KG1 (cell line): ENCODE data around the gene XDH.

Source experiments
- DNase-seq: peaks from one replicate; lab custom pipeline; 2025; lab: John Stamatoyannopoulos, UW

The XDH gene

DNA sequence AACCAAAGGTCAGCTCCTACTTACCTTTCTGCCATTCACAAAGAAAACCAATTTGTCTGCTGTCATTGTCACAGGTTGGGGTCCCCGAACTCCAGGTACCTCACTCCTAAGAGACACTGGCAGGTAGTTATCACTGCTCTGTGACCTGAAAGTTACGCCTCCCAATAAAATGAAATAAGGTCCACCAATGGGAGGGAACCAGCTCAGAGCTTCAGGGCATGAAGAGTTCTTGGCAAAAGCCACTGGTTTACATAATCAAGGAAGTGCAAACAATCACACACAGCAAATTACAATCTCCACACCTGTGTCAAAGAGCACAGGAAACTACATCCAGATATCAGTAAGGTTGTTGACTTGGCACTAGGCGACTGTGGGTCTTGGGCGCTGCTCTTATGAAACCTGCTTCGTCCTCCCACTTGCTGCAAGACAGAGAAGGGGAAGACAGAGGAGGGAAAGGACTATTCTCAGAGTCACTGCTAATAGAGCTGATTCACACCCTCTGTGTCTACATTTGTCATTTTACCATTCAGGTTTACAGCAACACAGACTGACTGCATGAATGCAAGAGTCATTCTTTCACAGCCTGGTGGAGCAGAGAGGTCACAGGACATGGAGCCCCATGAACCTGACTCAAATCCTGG lies at the start of gene XDH:
Gene XDH (minus strand): TSS at position 142 of the 641 bp plus-strand sequence. CDS start 76 bp downstream, at position 66.
- no peak for DNase-seq

DNA sequence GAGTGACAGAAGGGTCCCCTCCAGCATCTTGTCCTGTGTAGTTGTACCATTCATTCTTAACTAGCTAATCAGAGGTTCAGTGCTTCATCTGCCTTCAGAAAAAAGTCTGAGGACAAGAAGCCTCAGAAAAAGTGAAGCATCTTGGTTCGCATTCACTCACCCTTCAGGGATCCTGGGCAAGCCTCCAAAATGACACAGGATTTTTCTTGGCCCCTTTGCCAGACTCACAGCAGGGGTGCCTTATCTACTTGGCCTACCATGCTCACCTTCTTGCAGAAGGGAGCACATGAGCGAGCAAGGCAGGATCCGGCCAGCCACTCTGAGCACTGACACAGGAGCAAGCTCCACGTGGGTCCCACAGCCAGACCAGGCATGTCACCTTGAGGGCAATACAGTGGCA lies 43.1 kb upstream of the XDH start:
- DNase-seq = no peak

DNA sequence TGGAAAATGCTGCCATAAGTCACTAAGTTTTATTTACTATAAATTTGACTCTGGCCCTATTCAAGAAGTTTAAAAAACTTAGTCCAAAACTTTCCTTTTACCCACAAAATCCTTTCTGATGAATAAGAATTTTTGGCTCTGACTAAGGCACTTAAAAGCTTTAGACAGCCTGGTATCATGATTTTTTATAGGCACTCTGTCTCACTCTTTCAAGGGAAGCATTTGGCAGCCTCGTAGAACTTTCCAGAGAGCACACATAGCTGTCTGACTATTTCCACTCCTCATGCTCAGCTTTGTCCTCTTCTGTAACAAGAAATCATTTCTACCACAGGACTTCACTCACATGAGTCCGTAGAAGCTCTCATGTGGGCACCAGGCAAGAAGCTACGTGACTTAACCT lies 32.3 kb upstream of the XDH start:
- DNase-seq = no peak

DNA sequence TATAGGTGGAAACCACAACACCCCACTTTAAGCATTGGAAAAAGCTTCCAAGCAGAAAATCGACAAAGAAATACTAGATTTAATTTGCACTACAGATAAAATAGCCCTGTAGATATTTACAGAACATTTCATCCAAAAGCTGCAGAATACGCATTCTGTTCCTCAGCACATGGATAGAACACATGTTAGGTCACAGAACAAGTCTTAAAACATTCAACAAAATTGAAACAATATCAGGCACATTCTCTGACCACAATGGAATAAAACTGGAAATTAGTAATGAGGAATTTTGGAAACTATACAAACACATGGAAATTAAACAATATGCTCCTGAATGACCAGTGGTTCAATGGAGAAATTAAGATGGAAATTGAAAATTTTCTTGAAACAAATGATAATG lies 27.8 kb upstream of the XDH start:
- no peak for DNase-seq

DNA sequence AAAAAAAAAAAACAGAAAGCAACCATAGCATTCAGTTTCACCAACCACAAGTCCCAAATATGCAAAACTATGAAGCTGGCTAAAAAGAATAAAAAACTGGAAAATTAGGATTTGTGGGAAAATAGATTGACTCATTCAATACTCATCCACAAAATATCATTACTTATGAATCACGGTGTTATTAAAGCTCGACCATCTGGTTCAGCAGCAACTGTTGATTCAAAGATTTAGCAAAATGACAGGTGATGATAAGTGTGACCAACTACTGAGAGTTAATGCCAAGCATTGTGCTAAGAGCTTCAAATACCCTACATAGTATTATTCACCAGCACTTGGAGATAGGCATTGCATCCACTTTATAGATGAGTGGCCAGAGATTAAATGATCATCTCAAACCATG lies 26.2 kb upstream of the XDH start:
- no peak for DNase-seq

DNA sequence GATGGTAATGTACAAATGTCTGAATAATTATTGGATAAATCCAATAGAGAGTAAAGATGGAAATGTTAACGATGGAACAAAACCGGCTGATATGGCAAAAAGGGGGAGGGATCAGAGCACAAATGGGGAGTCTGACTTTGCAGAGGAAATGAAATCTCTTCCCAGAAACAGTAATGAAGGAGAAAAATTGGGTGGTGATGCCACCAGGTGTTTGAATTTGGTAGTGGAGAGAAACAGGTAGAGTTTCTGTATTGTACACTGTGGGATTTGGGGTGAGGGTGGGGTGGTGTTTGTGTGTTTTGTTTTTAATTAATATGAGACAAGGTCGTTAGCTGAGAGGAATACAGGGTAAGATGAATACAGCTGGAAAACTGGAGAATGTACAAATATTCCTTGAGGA lies 20.4 kb upstream of the XDH start:
- DNase-seq = no peak

DNA sequence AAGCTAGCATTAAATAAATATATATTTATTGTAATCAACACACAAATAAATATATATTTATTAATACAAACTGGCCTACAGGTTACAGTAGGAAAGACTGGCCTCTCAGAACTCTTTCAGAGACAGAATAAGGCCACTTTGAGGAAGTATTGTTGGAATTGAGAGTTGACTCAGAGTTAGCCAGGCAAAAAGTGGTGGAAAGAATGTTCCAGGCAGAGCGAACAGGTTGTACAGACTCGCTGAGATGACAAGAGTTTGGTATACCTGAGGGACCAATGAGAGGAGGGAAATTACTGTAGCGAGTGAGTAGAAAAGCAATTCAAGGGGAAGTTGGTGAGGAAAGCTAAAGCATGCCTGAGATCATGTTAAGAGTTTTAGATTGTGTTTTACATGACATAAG lies 19.0 kb upstream of the XDH start:
- no peak for DNase-seq

DNA sequence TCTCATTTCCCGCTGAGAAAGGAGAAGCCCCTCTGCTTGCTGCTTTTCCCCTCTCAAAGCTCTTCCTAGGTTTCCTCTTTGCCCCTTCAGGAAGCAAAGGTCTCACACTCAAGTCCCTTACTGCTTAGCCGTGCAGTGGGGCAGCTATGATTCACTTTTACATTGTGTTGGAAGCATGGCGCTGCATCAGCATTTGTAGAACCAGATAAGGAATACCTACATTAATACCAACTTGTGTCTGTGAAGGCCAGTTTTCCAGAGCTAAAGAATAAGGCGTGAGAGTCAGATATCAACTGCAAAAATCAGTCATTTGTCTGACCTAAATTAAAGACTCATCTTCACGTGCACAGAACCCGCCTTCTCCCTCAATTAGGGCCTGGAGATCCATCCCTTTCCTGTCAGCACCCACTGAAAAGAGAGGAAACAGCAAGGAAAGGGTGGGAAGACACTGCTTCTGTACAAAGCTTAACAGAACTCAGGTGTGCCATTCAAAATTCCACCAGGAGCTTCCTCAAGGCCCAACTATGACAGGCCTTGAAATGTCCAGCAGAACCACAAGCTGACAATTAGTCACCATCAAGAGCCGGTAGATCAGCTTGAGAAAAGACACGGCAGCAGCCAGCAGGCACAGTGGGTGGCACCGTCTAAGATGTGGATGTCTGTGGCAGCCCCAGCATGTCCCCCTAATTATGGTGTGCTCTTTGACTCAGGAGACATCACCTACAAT lies 16.1 kb upstream of the XDH start:
- DNase-seq = no peak

DNA sequence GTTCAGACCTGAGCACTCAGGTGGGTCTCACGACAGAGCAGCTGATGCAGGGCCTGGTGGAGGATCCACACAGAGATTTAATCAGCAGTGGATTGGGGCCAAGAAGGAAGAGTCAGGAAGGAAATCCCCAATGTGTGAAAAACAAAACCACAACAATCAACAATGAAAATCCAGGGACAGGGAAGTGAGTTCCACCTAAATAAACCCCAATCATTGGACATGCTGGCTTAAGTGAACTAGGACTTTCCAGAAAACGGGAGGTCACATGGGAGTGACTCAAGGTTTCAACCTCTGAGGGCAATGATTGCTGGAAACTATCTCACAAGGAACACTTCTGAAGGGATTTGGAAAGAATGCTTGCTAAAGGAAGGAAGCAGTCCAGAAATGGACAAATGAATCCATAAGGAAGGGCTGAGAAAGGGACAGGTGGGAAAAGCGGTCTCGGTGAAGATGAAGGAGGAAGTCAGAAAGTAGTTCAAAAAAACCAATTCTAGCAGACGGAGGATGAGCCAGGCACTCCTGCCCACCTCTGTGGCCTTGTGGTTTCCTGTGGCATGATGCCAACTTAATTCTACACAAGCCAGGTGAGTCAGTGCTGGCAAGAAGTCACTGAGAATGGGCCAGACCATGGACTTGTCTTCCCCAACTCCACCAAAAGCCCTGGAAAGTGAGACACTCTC lies 15.4 kb upstream of the XDH start:
- DNase-seq = no peak

DNA sequence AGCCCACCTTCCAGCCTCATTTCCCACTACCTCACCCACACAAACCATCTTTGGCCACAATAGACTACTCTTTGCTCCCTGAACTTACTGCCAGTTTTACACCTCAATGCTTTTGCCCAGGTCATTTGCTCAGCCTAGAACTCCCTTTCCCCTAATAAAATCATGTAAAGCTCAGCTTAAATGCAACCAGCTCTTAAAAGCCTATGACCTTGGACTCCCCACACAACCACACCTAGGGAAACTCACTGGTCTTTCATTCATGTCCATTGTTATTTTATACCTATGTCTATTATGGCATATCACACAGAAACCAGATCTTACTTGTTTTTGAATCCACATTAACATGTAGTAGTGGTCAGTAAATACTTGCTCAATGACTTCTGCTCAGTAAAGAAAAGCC lies 14.5 kb upstream of the XDH start:
- DNase-seq = no peak

DNA sequence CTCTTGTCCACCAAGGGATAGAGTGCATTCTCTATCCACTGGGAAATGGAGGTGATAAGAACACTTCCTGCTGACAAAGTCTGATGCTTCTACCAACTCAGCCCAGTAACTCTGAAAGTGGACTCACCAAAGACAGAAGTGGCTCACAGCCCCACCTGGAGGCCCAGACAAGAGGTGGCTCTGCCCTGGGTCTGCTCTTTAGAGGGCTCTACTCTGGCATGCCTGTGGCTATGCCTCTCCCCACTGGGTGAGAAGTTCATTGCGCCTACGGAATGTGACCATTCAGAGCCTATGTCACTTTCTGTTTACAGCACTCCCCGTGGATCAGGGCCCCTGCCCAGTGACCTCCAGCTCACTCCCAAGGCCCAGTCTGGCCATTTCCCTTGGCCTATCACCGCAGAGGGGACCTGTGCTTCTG lies 13.5 kb upstream of the XDH start:
- DNase-seq = no peak

DNA sequence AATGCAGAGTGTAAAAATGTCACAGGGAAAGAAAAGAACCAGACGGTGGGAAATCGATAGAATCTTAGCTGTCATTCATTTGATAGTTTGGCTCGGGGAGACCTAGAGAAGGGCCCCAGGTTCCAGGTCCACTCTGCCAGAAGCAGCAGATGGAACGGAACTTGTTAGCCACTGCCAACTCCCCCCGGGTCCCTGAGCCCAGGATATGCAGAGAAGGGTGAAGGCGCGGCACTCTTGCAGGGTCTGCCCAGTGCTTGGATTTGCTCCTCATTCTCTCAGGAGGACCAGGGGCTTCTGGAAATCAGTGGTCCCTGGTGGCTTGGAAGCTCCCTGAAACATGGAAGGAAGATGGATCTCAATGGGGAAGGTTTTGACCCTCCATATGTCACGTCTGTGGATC lies 11.6 kb upstream of the XDH start:
- DNase-seq = no peak

DNA sequence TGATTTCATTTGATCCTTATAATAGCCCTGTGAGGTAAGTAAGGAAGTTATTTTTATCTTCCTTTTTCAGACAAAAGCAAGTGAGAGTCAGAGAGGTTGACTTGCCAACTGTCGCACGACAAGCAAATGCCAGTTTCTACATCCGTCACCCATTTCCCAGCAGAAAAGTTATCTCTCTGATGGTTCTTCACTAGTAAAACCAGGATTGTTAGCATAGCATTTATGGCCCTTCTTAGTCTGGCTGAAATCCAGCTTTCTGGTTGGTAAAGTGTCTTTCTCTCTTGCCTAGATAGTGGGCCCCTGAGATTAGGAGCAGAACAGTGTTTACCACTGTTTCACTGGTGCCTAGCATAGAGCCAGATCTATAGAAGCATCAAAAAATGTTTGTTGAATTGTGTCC lies 7.1 kb upstream of the XDH start:
- DNase-seq = no peak

DNA sequence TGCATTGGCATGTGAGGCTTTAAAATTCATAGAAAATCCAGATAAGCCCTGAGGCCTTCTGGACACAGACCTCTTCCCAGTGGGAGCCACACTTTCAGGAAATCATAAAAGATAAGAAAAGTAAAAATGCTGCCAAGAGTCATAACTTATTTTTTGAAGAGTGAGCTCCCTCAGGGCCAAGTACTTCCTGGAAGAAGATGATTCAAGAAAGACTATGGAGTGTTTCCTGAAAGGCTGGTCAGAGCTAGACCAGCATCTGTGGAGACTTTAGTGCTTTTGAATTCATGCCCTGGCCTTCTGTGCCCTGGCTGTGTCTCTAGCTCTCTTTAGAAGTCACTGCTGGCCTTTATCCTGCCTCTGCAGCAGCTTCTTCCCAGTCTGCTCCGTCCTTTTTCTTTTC lies 6.4 kb upstream of the XDH start:
- DNase-seq = no peak

DNA sequence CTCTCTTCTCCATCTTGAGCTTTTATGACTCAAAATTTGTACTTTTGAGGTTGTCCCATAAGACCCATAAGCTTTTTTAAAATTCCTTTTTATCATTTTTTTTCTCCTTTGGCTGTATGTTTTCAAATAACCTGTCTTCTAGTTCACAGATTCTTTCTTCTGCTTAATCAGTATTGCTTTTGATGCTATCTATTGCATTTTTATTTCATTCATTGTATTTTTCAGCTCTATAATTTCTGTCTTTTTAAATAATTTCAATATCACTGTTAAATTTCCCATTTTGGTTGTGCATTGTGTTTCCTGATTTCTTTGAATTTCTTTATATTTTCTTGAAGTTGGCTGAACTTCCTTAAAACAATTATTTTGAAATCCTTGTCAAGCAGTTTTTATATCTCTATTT lies 4.8 kb upstream of the XDH start:
- no peak for DNase-seq

DNA sequence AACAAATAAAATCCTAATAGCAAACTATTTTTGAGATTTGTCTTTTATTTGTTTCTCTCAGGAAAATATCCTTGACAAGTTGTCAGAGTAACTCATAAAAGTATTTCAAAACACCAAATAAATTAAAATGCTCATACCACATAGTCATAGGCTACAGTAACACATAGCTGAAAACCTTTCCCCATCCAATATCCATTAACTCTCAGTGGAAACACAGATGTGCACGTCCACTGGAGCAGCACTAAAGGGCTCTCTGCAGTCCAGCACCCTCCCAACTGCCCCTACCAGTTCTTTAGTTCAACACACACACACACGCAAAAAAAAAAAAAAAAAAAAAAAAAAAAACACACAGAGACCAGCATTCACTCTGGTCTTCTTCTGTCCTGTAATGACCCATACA lies 879 bp upstream of the XDH start:
- no peak for DNase-seq

DNA sequence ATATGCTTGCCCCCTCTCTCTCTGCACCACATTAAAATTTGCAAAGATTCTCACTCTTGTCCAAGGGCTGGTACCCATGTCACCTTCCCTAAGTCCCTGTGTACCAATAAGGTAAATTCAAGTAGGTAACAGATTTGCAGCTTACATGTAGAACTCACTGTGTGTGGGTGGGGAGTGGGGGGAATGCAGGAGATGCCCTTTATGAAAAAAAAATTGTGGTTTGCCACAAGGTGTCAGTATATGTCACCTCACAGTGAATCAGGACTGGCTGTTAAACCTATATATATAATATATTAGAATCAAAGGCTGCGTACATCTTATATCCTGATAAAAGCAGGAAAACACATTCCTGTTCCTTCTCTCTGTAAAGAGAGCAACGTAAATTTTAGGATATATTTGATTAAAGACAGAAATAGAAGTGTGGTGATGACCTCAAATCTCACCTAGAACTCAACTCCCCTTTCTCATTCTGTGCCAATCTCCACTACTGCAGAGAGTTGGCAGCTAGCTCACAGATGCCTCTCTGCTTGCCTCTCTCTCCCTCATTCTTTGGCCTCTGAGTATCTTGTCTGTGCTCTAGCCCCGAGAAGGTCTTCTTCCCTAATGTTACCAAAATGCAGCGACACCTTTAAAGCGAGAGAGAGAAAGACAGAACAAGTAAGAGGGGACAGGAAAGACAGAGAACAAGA lies 536 bp downstream of the XDH start:
- no peak for DNase-seq

DNA sequence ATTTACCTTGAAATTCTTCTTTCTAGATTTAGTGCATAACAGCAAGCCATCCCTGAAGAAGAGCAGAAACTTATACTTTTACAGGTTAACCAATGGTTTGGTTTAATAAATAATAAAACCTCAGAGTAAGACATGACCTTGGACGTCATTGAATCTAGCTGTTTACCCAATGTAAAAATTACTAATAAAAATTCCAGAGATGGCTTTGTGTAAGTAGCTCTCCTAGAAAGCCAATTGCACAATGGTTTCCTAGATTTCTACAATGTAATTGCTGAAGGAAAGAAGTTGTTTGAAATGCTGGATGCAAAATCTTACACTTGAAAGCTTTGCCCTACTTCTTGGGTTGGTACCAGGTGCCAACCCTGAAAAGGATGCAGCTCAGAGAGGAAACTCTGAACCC lies 1.5 kb downstream of the XDH start:
- no peak for DNase-seq

DNA sequence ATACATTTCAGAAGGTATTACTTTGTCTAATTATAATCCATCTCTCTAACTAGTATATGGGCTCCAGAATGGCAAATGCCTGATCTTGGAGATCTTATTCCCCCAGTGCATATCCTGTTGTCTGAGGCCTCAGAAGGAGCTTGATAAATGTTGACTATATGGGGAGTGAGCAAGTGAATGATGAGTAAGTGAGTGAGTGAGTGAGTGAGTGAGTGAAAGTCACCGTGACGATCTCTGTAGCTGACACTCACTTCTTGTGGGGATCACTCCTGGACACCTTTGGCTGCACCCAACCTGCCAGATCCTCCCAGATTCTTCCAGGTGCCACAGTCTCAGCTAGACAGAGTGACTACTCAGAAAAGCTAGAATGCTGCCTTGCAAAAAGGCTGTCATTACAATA lies 2.8 kb downstream of the XDH start:
- no peak for DNase-seq

DNA sequence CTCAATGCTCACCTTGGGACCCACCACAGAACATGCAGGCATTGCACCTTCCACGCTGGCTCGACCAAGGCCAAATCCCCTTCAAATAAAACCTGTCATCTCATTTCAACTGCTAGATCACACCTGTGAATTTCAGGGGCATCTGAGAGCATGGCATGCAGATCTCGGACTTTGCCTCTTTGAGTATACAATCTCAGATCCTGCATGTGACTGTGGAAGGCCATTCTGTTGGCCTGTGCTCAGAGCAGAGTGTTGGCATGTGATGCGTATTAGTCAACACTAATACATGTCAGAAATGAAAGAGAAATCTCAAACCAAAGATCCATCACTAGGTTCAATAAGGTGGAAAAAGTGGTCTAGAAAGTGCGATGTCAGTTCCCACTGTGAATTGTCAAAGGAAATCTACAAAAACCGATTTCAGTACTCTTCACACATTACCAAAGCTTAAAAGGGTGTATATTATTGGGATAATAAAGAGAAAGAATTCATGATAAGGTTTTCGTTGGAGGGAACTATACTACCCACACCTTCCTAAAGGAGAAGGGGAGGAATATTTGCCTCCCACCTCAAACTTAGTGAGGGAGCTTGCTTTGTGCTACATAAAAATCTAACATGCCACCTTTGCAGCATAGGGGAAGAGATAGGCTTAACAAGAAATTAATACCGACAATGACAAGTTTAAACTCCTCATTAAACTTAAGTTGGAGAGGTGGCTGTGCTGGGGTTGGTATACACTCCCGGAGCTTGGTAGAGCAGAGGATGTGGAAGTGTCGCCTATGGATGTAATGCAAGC lies 7.8 kb downstream of the XDH start:
- no peak for DNase-seq

DNA sequence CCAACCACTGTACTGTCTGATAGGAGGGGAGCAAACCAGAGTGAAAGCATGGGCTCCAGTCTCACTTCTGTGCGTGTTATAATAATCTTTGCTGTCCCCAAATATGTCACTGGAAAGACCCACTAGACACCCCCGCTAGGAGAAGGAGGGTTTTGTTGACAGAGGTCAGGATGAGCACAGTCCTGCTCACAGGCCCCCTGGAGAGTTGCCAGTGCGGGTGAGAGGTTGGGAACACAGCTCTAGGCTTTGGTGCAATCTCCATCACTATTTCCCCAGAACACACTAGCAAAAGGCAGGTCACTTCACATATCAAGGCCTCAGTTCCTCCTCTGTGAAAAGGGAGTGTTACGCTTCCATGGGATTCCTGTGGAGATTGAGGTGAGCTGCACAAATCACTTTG lies 9.7 kb downstream of the XDH start:
- no peak for DNase-seq

DNA sequence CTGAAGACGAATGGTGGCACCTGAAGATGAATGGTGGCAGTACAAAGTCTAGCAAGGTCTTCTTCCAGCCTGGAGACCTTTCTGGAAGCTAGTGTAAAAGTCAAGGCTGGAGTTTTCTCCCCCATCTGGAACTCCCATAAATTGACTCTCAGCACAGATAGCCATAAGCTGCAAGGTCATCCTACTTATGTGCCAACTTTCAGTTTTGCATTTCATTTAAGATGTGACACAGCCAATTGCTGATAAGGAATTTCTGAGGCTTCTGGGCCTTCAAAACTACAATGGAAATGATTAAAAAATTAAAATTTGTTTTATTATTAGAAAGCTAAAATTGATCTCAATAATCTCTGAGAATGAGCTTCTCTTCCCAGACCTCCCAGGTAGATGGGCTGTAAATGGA lies 10.2 kb downstream of the XDH start:
- no peak for DNase-seq
